ENCODE results near the gene B3GNT8. TPM values are rescaled to one million over a fixed set of nuclear protein-coding genes. Genes with fewer than 3 reads are reported as not detected.

Gene B3GNT8
- total RNA-seq, 1 donor: 0.86 TPM

DNA sequence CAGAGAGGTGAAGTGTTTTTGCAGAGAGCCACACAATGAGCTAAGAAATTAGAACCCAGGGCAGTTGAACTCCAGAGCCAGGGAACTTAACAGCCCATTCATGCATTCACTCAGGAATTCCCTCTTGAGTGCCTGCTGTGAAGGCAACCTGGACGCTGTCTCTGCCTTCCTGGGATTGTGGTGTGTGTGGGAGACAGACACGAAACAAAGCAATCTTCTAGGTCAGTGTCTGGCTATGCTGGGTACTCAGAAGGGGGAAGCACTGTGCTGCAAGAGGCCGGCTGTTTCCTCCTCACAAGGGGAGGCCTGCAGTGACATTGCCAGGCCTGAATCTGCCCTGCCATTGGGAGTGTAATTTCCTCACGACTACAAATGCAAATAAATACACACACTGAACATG is 19.9 kb downstream of the B3GNT8 start:
- peak; percentile 23 for DNase-seq (ENCODE audit: low read depth)
- no peak for TF ChIP-seq CTCF (IDR thresholded peaks at IDR 0.05; ENCODE audit: insufficient read depth, low read depth, low read length)
- H3K4me3 ChIP-seq (ENCODE audit: low read depth, low read length): no peak overlapping the region

DNA sequence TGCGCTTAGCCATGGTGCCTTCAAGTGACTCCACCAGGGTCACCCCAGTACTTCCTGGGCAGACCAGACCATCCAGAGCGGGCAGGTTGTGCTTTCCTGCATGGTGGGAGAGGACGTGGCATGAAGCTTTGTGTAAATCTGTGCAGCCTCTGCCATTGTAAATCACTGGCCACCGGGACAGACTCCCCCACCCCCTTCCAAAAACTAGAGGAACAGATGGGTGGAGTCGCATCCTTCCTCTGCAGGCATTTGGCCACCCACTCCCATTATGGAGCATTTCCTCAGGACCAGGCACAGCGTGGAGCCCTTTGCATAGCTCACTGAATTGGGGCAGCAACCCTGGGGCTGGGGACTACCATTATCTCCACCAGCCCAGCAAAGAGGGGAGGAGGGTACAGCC is 21.4 kb downstream of the B3GNT8 start:
- H3K4me3 ChIP-seq (ENCODE audit: low read depth, low read length): no peak overlapping the region
- no peak for TF ChIP-seq CTCF (IDR thresholded peaks at IDR 0.05; ENCODE audit: insufficient read depth, low read depth, low read length)
- DNase-seq (ENCODE audit: low read depth): no peak

- no peak overlapping the region for H3K4me3 ChIP-seq (ENCODE audit: low read depth, low read length)
- TF ChIP-seq CTCF (IDR thresholded peaks at IDR 0.05; ENCODE audit: insufficient read depth, low read depth, low read length): no peak
- no peak for DNase-seq (ENCODE audit: low read depth)
These were observed 23.8 kb downstream of the B3GNT8 start for GRCh38 chr19:41403181-41403970.

GRCh38 chr19:41402010-41402409 is 25.2 kb downstream of the B3GNT8 start:
- DNase-seq (ENCODE audit: low read depth): no peak
- H3K4me3 ChIP-seq (ENCODE audit: low read depth, low read length): no peak overlapping the region
- no peak for TF ChIP-seq CTCF (IDR thresholded peaks at IDR 0.05; ENCODE audit: insufficient read depth, low read depth, low read length)

DNA sequence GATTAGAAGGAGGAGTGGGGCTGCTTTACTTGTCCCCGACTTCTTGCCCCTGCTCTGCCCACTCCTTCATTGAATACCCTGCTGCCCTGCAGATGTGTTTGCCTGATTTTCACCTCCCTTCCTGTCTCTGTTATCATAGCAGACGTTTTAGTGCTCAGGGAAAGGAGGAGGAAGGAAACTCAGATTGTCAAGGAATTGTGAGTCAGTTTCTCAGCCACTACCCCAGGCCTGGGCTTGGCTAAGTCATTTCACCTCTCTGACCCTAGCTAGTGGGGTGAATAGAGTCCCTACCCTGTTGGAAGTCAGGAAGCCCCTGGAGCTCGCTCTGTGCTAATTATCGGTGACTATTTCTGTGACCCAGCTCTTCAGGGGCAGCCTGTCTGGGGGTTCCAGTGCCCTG is 25.7 kb downstream of the B3GNT8 start:
- TF ChIP-seq CTCF (IDR thresholded peaks at IDR 0.05; ENCODE audit: insufficient read depth, low read depth, low read length): no peak
- H3K4me3 ChIP-seq (ENCODE audit: low read depth, low read length): no peak overlapping the region
- no peak for DNase-seq (ENCODE audit: low read depth)

DNA sequence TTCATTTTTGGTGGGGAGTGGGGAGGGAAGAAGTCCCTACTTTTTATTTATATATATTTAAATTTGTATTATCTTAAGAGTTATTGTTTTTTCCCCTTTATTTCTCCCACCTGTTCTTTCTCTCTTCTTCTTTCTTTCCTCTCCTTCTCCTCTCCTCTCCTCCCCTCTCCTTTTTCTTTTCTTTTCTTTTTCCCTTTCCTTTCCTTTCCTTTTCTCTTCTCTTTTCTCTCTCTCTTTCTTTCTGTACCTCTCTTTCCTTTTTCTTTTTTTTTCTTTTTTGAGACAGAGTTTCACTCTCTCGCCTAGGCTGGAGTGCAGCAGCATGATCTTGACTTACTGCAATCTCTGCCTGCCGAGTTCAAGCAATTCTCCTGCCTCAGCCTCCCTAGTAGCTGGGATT is 27.6 kb downstream of the B3GNT8 start:
- TF ChIP-seq CTCF (IDR thresholded peaks at IDR 0.05; ENCODE audit: insufficient read depth, low read depth, low read length): no peak
- no peak overlapping the region for H3K4me3 ChIP-seq (ENCODE audit: low read depth, low read length)
- no peak for DNase-seq (ENCODE audit: low read depth)

DNA sequence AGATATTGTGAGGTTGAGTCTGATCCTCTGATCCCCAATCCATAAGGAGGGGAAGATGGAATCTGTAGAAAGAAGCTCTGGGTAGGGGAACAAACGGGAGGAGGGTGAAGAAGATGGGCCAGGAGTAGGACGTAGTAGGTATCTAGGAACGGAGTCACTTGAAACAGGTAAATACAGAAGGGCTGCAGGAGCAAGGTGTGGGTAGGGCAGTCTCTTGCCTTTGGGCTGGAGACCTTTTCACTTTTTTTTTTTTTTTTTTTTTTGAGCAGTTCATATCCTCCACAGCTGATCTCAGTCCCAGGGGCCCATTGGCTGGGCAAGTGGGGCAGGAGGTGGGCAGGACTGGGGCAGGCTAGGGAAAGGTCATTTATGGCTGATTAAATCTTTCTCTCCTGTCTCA is 28.1 kb downstream of the B3GNT8 start:
- DNase-seq (ENCODE audit: low read depth): no peak
- no peak overlapping the region for H3K4me3 ChIP-seq (ENCODE audit: low read depth, low read length)
- TF ChIP-seq CTCF (IDR thresholded peaks at IDR 0.05; ENCODE audit: insufficient read depth, low read depth, low read length): no peak
